GM18858 (cell line): ENCODE data around the gene ZSWIM4.

ENCODE experiments used
- ATAC-seq: cut with Tn5 transposase; IDR thresholded peaks from one replicate; pipeline ENCODE4 v1.9.1; 2021; ENCODE audit not compliant: unreplicated experiment

Gene ZSWIM4

GRCh38 chr19:13806728-13807127 is 11.5 kb downstream of the ZSWIM4 start:
- ATAC-seq, result no peak

DNA sequence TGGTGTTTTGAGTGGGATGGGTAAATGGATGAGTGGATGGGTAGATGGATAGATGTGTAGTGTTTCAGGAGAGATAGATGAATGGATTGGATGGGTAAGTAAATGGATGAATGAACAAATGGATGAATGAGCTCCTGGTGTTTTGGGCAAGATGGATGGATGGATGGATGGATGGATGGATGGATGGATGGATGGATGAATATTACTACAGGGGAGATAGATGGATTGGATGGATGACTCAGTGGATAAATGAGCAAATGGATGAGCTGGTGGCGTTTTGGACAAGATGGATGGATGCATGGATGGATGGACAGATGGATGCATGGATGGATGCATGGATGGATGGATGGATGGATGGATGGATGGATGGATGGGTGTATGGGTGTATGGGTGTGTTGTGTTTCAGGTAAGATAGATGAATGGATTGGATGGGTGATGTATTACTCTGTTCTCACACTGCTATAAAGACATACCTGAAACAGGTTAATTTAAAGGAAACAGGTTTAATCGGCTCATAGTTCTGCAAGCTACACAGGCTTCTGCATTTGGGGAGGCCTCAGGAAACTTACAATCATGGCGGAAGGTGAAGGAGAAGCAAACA is 12.3 kb downstream of the ZSWIM4 start:
- no peak for ATAC-seq

DNA sequence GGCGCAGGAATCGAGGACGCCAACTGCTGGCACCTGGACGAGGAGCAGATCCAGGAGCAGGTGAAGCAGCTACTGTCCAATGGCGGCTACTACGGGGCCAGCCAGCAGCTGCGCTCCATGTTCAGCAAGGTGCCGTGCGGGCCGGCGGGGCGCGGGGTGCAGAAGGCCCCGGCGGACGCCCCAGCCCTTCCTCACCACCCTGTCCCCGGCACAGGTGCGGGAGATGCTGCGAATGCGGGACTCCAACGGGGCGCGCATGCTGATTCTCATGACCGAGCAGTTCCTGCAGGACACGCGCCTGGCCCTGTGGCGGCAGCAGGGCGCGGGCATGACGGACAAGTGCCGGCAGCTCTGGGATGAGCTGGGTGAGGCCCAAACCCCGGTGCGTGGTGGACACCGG is 13.6 kb downstream of the ZSWIM4 start:
- ATAC-seq, result no peak

- no peak for ATAC-seq
These were observed 17.3 kb downstream of the ZSWIM4 start for GRCh38 chr19:13812544-13812943.

DNA sequence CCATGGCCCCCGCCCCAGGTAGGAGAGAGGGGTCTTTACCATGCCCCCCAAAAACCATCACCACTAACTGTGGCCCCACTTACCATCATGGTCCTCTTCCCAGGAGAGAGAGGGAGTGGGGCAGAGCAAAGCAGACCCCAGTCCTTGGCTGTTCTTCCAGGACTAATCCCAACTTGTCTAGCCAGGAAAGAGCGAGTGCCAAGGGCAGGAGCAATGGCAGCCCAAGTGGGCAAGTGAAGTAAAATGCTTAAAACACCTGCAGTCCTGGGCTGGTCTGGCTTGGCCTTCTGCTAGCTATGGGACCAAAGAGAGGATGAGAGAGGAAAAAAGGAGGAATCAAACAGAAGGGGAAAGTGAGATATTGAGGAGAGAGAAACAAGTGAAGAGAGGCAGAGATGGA is 17.9 kb downstream of the ZSWIM4 start:
- no peak for ATAC-seq

- no peak for ATAC-seq
These were observed 19.3 kb downstream of the ZSWIM4 start for GRCh38 chr19:13814550-13814949.

DNA sequence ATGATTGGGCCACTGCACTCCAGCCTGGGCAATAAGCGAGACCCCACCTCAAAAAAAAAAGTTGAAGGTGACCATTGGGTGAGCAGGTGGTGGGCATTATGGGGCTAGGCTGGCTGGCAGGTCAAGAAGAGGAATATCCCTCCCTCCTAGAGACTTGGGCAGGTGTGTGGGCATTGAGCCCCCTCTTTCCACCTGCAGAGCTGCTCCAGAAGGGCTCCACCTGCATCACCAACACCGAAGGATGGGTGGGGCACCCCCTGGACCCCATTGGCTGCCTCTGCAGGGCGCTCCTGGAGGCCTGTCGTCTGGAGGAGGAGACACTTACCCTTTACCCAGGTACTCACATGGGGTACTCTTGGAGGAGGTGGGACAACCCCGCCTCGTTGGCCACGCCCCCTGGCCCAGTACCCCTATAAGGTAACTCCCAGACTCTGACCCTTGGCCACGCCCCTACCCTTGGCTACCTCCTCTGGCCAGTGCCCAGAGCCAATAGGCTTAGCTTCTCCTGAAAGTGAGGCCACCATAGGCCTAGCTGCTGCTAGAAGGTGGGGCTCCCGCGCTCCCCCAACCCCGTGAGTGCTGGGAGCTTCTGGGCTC is 21.9 kb downstream of the ZSWIM4 start:
- ATAC-seq, result no peak

GRCh38 chr19:13817615-13818371 is 22.6 kb downstream of the ZSWIM4 start:
- no peak for ATAC-seq

GRCh38 chr19:13819238-13819637 is 24.0 kb downstream of the ZSWIM4 start:
- no peak for ATAC-seq

DNA sequence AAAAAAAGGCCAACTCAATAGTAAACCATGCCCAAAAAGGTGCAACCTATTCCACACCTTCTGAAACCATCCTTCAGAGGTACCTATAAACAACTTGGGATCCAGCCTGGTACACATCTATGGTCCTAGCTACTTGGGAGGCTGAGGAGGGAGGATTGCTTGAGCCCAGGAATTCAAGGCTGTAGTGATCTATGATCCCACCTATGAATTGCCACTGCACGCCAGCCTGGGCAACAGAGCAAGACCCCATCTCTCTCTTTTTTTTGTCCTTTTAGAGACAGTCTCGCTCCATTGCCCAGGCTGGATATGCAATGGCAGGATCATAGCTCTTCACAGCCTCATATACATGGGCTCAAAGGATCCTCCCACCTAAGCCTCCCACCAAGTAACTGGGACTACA is 26.0 kb downstream of the ZSWIM4 start:
- no peak for ATAC-seq

- ATAC-seq, result no peak
These were observed 28.0 kb downstream of the ZSWIM4 start for GRCh38 chr19:13823256-13823655.

DNA sequence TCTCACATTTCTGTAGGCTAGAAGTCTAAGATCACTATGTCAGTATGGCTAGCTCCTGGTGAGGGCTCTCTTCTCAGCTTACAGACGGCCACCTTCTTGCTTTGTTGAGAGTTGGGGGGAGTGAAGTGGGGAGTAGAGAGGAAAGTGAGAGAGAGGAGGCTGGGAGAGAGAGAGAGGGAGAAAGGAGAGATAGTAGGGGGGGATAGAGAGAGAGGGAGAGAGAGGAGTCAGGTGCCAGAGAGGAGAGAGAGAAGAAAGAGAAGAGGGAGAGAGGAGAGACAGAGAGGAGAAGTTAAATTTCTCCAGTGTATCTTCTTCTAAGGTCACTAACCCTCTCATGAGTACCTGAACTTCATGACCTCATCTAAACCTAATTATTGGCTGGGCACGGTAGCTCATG is 28.7 kb downstream of the ZSWIM4 start:
- ATAC-seq, result no peak

DNA sequence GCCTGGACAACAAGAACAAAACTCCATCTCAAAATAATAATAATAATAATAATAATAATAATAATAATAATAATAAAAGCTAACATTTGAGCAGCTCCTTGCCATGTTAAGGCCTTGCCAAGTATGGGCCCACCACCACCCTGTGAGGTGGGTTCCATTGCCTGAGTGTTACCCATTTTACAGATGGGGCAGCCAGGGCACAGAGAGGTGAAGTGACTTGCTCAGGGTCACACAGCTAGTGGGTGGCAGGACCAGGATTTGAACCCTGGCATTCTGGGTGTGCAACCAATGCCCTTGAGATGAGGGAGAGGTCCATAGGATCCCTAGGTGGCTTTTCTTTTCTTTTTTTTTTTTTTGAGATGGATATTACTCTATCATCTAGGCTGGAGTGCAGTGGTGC is 29.5 kb downstream of the ZSWIM4 start:
- ATAC-seq, result no peak

DNA sequence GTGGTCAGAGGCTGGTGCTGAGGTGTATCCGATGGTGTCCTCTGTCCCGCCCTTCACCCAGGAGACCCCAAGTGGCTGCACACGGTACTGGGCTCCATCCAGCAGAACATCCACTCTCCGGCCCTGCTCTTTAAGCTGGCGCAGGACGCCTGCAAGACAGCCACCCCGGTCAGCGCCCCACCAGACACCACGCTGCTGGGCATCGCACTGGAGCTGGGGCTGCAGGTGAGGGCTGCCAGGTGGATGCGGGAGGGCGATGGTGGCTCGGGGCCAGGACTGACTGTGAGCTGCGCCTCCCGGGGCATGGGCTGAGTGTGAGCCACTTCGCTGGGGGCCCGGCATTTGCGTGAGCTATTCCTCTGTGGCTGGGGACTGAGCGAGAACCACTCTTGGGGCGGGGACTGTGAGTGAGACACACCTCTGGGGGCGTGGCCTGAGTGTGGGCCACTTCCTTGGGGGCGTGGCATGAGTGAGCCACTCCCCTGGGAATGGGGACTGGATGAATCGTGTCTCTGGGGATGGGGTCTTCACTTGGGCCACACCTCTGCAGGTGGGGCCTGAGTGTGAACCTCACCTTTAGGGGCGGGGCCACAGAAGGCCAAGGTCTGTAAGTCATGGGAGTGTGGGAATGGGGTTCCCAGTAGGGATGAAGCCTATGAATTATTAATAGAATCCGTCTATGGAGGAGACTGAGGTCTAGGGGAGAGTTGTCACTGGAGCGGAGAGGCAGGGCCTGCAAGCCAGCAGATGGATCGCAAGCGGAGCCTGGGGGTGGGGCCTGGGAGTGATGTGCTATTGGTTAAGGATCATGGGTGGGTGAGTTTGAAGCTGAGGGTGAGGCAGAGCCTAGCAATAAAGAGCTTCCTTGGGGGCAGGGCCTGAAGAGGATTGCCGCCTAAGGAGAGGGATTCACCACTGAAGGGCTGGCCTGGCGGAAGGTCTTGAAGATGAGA is 30.5 kb downstream of the ZSWIM4 start:
- no peak for ATAC-seq

- ATAC-seq, result no peak
These were observed 31.5 kb downstream of the ZSWIM4 start for GRCh38 chr19:13826652-13827235.

DNA sequence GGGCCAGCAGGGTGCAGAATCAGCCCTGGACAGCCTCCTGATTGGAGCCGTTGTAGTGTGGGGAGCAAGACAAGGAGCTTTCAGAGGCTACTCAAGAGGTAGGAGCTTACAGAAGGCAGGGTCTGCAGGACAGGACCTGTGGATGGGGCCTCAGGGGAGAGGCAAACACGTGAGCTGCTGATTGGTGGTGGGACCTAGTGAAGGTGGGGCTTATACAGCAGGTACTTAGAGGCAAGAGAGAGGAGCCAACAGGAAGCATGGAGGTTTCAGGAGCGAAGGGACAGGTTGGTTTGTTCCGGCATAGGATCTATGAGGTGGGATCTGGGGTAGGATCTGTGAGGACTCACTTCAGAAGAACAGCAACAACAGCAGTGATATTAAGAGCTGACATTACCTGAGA is 32.4 kb downstream of the ZSWIM4 start:
- ATAC-seq, result no peak

DNA sequence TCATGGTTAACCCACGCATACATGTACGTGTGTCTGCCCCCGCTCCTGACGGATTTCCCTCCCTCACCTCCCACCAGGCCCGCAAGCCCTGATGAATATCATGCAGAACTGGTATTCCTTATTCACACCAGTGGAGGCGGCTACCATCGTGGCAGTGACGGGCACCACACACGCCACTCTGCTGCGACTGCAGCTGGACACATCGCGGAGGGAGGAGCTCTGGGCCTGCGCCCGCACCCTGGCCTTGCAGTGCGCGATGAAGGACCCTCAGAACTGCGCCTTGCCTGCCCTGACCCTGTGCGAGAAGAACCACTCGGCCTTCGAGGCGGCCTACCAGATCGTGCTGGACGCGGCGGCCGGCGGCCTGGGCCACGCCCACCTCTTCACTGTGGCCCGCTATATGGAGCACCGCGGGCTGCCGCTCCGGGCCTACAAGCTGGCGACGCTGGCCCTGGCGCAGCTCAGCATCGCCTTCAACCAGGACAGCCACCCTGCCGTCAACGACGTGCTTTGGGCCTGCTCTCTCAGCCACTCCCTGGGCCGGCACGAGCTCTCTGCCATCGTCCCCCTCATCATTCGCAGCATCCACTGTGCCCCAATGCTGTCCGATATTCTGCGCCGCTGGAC is 35.0 kb downstream of the ZSWIM4 start:
- ATAC-seq, result no peak

DNA sequence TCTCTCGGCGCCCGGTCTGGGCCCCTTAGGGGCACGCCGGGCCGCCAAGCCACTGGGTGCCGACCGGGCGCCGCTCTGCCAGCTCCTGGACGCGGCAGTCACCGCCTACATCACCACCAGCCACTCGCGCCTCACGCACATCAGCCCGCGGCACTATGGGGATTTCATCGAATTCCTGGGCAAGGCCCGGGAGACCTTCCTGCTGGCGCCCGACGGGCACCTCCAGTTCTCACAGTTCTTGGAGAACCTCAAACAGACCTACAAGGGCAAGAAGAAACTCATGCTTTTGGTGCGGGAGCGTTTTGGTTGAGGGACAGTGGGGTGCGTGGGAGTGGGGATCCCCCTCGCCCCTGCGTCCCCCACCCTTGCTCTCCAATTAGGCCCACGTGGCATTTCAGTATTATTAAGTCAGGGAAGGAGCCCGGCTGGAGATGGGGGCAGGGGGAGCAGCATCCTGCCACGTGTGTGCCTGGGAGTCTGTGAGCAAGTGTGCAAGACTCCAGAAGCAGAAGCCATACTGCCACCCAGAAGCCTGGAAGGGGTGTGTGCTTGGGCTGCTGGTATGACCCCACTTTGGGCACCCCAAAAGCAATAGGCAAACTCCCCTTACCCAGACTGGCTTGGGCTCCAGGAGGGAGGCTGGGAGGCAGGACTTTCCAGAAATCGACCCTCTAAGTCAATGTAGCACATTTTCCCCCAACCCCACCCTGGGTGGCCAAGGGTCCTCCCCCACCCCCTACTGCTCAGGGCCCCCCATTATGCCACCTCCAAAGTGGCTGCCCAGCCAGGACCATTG is 35.7 kb downstream of the ZSWIM4 start:
- no peak for ATAC-seq

DNA sequence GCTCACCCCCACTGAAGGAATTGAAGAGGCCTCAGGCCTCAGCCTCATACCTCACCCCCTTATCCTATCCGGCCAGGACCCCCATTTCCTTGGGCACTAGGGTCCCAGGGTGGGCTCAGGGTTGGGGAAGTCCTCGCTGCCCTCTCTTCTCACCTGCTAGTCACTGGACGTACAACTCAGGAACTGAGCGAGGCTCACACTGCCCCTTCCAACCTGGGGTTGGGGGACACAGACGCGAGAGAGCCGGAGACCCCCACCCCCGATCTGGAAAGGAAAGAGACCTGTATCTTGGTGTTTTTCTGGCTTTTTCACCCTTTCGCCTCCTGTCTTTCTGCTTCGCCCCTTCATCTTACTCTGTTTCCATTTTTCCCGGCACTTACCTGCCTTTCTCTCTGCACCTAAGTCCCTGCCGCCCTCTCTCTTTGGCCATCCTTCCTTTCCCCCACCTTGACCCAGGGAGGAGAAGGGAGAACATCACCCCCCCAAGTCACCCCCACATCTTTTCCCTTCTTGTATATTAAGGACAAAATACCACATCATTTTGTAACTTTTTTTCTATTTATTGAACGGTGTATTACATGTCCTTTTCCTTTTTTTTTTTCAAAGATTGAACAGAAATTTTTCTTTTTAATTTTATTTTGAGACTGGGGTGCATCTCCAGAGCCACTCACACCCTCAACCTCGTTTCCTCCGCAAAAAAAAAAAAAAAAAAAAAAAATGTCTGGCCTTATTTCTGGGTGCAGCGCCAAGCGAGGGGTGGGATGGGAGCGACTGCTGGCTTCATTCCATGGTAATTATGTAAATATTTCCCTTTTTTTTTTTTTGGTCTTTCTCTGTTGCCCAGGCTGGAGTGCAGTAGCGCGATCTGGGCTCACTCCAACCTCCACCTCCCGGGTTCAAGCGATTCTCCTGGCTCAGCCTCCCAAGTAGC is 36.6 kb downstream of the ZSWIM4 start:
- ATAC-seq, result no peak
